Adipose tissue (tissue), 3 donors: ENCODE data around the gene FGFBP3. TPM values are rescaled to one million over a fixed set of nuclear protein-coding genes. Genes with fewer than 3 reads are reported as not detected.

Experiments
- H3K27ac ChIP-seq: one replicate; pipeline ENCODE4 v1.5.1; 2013; ENCODE audit warnings: low read depth, low read length
- WGBS, 3 donors: extraction: QIAGEN DNeasy Blood & Tissue Kit; methylation state at CpG; one replicate each; pipeline ENCODE4 v1.1.7; 2013; 5-methylcytosine and 5-hydroxymethylcytosine counted together
- polyA plus RNA-seq, 3 donors: library from polyadenylated mRNA; stranded (reverse); fragments of 200-250 nt; gene quantifications; one replicate each; pipeline ENCODE4 v1.2.3, GENCODE V29; 2013
- donor health status: healthy with polysubstance abuse.
- donor health status: Bipolar disorder and iron deficiency.
- donor health status: healthy.

The FGFBP3 gene, protein sequence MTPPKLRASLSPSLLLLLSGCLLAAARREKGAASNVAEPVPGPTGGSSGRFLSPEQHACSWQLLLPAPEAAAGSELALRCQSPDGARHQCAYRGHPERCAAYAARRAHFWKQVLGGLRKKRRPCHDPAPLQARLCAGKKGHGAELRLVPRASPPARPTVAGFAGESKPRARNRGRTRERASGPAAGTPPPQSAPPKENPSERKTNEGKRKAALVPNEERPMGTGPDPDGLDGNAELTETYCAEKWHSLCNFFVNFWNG
- 1 to 10 TPM in 1 of 3 donors, under 1 TPM in 2; 0.82 to 1.0 (median 0.83) TPM for polyA plus RNA-seq

DNA sequence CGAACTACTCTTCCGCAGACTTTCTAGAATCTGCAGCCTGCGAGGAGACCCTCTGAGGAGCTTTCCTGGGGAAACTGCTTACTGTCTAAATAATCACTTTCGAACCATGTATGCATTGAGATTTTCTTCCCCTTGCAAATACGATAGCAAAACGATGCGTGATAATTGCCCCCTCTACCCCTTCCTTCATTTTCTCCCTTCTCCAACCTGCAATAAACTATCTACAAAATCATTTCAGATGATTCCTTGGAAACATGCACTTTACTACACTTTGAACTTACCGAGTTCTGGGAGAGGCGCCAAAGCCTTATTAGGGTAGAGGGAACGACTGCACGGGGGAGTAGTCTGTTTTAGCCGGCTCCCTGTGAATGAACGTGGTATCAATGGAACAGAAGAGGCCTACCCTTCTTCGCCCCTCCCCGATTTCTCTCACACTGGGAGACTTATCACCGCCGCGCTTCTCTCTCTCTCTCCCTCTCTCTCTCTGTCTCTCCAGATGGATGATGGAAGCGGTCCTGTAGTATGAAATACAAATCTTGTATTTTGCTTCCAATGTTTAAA is at the start of gene FGFBP3:
Gene FGFBP3, minus strand, starts transcription at position 370 of the 561 bp plus-strand sequence. CDS start 517 bp downstream, outside the sequence.
- no peak within 1 kb of the TSS for H3K27ac ChIP-seq
- WGBS, 3 donors, result 0% methylated on average over 19 of the region's 19 CpGs

DNA sequence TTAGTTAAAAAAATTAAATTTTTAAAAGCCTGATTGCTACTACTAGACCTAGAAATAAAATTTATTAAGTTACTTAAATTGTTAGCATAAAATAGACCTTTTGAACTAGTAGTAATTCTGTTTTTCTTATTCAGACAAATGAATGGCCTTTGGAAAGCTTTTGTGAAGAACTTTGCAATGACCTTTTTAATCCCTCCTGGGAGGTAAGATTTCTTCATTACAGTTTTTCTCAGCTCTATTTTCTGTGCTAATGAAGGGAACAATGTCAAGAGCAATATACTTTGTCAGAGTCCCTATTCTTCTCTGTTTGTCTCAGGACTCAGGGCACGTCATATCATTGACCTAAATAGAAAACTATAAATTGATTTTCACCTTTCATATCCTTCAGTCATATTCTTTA is 47.8 kb upstream of the FGFBP3 start:
- WGBS, 3 donors, result 82 to 94% (median 91%) methylated on average over 1 of the region's 1 CpG
- H3K27ac ChIP-seq, result no peak overlapping the region

DNA sequence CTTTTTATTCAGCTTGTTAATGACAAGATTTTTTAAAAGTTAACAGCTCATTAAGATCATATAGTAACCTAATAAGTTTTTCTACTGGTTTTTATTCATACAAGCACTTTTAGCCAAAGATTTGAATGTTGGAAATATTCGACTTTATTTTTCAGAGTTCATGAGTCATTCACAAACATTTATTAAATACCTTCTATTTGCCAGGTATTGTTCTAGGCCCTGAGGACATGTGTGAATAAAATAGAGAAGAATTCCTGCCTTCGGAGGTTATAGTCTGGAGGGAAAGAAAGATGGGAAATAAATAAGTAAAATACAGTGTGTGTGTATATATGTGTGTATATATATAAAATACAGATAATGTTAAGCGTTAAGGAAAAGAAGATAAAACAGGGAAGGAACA is 45.8 kb upstream of the FGFBP3 start:
- H3K27ac ChIP-seq, result no peak overlapping the region
- WGBS, 3 donors, result 74 to 91% (median 88%) methylated on average over 3 of the region's 3 CpGs

DNA sequence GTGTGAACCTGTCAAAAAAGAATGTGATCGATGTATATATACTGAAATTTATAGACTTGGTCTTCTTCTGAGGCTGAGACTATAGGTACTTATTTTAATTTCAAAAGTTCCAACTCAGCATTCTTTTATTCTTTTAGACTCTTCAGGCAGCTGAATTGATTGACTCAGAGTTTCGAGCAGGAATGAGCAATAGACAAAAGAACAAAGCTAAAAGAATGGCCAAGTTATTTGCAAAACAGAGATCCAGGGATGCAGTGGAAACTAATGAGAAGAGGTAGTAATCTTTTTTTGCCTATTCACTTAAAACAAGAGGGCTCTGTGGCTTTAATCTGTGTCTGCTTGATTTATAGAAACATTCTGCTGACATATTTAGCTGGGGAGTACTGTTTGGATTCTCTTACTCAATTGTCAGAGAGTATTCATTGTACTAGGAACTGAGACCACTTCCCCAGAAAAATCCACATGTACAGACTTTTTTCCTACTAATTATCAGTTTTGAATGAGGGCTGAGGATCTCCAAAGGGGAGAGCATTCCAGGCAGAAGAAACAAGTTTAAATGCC is 44.4 kb upstream of the FGFBP3 start:
- WGBS, 3 donors, result 98 to 99% (median 99%) methylated on average over 2 of the region's 2 CpGs

DNA sequence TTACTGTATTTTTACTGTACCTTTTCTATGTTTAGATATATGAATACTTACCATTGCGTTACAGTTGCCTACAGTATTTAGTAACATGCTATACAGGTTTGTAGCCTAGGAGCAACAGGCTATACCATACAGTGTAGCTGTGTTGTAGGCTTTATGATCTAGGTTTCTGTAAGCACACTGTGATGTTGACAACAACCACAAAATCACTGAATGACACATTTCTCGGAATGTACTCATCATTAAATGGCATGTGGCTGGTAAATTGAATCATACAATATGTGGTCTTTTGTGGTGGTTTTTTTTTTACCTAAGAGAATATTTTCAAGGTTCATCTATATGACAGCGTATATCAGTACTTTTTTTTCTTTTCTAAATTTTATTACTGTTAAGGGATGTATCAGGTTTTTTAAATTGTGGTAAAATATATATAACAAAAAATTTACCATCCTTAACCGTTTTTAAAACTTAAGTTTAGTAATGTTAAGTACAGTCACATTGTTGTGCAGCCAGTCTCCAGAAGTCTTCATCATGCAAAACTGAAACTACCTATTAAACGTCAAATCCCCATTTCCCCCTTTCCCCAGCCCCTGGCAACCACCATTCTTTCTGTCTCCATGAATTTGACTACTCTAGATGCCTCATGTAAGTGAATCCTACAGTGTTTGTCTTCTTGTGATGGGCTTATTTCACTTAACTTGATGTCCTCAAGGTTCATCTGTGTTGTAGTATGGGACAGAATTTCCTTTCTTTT is 35.8 kb upstream of the FGFBP3 start:
- 83 to 90% (median 89%) methylated on average over 5 of the region's 5 CpGs for WGBS, 3 donors

More for the DNA sequence above, 44.4 kb upstream of the FGFBP3 start:
- H3K27ac ChIP-seq, result no peak overlapping the region

DNA sequence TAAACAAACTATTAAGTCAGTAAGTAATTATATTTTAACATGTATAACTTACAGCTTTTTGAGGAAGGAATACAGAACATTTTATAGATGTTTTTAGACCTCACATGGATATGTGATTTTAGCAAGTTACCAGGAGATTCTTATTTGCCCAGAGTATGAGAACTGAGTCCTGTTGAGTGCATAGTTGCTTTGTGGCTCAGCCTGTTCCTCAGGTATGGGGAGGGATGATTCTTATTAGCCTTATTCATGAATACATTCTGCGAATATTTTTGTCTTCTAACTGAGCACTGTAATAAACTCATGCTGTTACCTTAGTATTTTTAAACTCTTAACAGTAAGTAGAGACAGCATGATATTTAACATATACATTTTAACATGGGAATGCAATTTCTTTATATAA is 32.1 kb upstream of the FGFBP3 start:
- 82 to 95% (median 94%) methylated on average over 1 of the region's 1 CpG for WGBS, 3 donors
- H3K27ac ChIP-seq, result no peak overlapping the region

More for the DNA sequence above, 35.8 kb upstream of the FGFBP3 start:
- no peak overlapping the region for H3K27ac ChIP-seq

DNA sequence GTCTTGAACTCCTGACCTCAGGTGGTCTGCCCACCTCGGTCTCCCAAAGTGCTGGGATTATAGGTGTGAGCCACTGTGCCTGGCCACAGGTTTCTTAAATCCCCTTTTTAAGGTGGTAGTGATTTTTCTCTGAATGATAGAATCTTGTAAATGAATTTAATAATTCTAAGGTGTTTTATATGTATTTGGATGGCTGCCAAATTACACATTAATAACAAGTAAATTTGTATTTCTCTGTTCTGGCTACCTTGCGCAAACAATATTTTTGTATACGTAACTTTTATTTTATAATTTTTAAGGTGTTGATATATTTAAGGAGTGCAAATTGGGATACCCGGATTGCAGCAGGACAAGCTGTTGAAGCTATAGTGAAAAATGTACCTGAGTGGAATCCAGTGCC is 30.4 kb upstream of the FGFBP3 start:
- no peak overlapping the region for H3K27ac ChIP-seq
- 84 to 97% (median 96%) methylated on average over 4 of the region's 4 CpGs for WGBS, 3 donors

DNA sequence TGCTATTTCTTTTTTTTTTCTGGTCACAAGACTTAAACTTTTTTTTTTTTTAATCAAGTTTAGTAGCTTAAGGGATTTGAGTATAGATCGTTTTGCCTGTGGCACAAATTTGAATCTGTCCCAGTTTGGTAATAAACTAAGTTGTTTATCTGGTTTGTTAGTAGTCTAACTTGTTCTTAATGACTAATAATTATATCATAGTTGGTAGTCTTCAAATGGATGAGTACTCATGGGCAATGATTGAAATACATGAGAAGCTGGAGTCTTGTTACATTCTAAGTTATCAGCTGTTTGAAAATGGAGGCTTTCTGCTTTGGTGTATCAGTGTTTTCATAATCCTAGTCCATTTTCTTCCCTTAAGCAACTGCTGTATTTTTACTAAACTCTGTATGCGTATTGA is 26.6 kb upstream of the FGFBP3 start:
- WGBS, 3 donors, result 87 to 96% (median 95%) methylated on average over 2 of the region's 2 CpGs
- no peak overlapping the region for H3K27ac ChIP-seq

DNA sequence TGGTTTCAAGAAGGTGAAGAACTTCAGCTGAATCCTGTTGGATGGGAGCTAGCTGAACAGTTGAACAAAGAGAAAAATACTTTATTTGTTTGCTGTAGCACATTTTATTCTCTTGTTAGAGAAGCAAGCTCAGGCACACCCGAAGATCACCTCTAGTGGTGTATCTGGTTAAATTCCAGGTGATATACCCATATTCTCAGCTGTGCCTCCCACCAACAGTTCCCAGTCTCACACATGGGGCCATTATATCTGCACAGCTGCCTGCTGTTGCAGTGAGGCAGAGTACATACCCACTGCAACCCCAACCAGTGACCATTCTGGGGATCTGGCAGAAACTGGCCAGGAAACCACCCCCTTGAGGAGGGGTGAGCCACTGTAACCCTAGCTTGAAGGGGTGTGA is 23.5 kb upstream of the FGFBP3 start:
- WGBS, 3 donors, result 86 to 100% (median 91%) methylated on average over 1 of the region's 1 CpG
- no peak overlapping the region for H3K27ac ChIP-seq

DNA sequence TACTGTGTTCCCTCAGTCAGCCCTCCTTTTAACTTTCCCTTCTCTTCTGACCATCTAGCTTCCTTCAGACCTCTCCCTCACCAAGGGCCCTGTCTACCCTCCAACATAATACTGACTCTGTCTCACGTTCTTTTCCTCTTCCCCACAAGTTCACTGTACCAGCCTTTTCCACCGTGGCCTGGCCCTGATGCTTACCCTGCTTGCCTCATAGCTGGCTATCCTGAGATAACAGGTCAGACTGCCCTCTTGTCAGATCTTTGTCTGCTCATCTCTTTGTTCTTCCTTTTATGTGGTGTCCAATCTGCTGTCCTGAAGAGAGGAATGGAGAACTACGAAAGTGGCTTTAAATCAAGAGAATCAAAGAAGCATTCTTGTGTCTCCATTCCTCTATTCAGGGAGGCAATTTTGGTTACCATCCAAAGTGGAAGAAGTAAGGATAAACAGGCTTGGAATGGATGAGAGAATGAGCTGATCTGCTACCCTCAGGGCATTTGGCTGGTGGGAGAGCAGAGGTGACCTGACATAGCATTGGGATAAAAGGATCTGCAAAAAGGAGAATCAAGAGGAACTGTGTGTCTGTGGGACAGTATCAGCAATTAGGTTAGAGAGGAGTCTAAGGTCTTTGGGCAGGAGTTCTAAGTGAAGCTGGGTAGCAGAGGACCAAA is 22.4 kb upstream of the FGFBP3 start:
- no peak overlapping the region for H3K27ac ChIP-seq
- WGBS, 3 donors, result 53 to 75% (median 68%) methylated on average over 3 of the region's 3 CpGs

DNA sequence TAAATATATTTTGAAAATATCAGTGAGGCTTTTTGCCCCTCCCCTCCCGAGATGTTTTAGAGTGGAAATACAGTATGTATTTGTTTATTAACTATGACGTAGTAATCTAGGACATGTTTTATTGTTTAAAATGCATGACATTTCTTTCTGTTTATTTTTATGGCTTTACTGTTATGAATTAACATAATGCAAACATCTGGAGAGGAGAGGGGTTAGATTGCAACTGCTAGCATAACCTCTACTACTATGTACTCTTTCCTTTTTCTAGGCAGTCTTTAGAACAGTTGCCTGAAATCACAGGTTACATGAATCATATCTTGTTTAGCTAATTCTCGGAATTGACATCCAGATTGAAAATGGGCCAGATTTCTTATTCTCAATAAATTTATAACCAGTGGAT is 21.7 kb upstream of the FGFBP3 start:
- no peak overlapping the region for H3K27ac ChIP-seq
- WGBS, 3 donors, result 47 to 87% (median 83%) methylated on average over 3 of the region's 3 CpGs

DNA sequence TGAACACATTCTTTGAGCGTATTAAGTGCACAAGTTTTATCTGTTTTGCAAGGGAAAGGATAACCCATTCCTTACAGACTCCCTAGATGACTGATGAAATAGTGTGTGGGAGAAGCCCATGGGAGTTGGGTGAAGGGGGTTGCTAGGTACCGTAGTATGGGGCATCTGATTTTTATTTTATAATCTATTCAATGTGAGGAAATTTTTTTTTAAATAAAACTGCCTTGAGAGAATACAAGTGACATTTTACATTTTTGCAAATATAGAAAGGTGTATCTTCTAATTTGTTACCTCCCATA is 15.7 kb upstream of the FGFBP3 start:
- WGBS, 3 donors, result 34 to 58% (median 54%) methylated on average over 2 of the region's 2 CpGs
- no peak overlapping the region for H3K27ac ChIP-seq

DNA sequence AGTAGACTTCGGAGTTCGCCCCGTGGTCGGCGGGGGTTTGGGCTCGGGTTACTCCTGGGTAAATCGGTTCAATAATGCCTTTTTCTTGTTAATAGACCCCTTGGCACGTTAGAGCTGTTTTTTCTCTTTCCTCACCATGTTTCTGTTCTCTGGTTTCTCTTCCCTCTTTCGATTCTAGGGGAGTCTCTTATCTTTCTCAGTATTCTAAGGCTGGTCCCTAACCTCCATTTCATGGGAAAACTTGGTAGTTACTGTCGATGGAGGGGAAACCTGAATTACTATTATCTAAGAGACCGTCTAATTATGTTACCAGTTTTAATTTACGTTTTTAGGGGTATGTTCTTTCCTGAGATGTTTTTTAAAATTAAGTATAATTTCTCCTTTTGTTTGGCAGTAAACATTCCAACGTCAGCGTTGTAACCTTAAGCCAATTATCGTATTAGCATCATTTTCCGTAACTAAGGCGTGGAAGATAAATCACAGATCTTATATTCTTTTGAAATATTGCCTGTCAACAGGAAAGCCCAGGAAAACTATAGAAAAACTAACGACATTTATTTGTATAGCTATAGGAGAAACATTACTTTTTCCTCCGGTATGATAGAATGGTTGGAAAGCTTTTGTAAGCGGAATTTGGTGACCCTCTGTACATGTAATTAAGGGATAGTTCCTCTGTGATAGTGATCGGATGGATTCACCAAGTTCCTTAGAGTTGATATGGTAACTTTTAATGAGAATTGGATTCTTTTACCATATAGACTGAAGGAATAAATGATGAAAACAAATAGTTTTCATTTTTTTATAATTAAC is 15.1 kb upstream of the FGFBP3 start:
- peak overlapping the region; percentile 44 for H3K27ac ChIP-seq
- 1 to 3% (median 3%) methylated on average over 21 of the region's 21 CpGs for WGBS, 3 donors

DNA sequence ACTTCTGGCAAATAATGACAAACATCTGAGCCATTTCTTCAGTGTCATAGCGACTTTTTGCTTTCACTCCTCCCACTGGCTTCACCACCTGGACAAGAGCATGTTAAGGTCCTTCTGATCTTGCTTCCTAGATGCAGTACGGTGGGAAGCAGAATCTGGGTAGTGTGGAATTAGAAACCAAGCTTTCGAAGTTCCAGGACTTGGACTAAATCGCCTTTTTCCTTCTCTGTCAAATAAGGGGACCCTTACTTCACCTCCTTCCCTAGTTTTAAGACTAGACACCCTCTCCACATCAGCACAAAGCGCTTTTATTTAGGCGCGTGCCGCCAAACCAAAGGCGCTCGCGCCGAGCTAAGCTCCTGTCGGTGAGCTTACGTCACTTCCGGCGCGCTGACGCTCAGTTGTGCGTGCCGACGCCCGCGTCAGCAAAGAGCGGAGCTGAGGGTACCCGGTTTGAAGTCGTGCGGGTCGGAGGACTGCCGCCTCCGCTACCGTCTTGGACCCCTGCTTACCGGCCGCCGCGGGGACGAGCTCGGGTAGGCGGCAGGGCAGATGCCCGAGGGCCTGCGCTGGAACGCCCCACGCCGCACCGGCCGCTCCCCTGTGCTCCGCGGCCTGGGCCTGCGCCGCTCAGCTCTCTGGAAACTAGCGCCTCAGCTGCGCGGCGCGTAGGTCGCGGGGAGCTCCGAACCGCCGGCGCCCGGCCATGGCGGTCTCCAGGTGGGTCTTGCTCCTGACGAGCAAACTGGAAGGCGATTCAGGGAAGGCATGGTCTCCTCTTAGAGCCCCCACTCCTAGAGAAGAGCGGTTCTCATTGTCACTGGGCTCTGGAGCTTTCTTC is 14.3 kb upstream of the FGFBP3 start, which contains the start of gene BTAF1:
Gene BTAF1, plus strand, starts transcription at position 400 of the 841 bp plus-strand sequence. Its CDS starts 307 bp downstream, at position 707.
- WGBS, 3 donors, result 0 to 1% (median 0%) methylated on average over 59 to 65 of the region's 65 CpGs

DNA sequence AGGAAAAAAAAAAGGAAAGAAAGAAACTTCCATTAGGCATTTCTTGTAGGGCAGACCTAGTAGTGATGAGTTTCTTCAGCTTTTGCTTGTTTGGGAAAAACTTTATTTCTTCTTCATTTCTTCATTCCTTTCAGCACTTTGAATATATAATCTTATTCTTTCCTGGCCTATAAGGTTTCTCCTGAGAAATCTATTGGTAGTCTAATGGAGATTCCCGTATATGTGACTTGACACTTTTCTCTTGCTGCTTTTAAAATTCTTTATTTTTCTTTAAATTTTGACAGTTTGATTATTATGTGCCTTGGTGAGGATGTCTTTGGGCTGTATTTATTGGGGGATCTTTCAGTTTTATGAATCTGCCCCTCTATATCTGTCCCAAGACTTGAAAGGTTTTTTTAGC is 10.4 kb upstream of the FGFBP3 start:
- 92 to 96% (median 95%) methylated on average over 1 of the region's 1 CpG for WGBS, 3 donors

More for the DNA sequence above, 14.3 kb upstream of the FGFBP3 start, which contains the start of gene BTAF1:
- H3K27ac ChIP-seq, result peak within 1 kb of the TSS; percentile 44

DNA sequence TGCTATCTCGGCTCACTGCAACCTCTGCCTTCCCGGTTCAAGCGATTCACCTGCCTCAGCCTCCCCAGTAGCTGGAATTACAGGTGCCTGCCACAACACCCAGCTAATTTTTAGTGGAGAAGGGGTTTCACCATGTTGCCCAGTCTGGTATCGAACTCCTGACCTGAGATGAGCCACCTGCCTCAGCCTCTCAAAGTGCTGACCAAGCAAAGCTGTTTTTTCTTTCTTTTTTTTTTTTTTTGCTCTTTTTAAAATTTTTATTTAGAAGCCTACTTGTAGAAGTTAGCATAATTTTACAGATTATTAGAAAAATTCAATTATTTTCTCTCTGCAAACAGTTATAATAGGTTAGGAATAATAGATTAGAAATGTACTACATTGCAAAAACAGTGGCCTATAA is 1.2 kb upstream of the FGFBP3 start:
- H3K27ac ChIP-seq, result no peak overlapping the region
- WGBS, 3 donors, result 79 to 97% (median 86%) methylated on average over 4 of the region's 4 CpGs

More for the DNA sequence above, 10.4 kb upstream of the FGFBP3 start:
- no peak overlapping the region for H3K27ac ChIP-seq
